Left lobe of liver (tissue), 1 donor: ENCODE data around the gene RANGRF. TPM values are rescaled to one million over a fixed set of nuclear protein-coding genes. Genes with fewer than 3 reads are reported as not detected.

ENCODE experiments used
- total RNA-seq: library from RNA; stranded (reverse); gene quantifications from one replicate; pipeline ENCODE4 v1.2.1, GENCODE V29; 2021
- donor health status: DM: no; HTN: yes; CAD: no.

RANGRF gene
- total RNA-seq, 1 donor from 2014 or later: 6.6 TPM

Other genes with a start within 250 kb of the RANGRF start
- 0.35 TPM for gene ALOX15B, start 249.6 kb upstream of the RANGRF start, total RNA-seq
- gene ALOX12B, start 201.0 kb upstream of the RANGRF start, total RNA-seq: not detected
- not detected for gene ALOXE3, start 170.2 kb upstream of the RANGRF start, total RNA-seq
- gene HES7, start 164.6 kb upstream of the RANGRF start, total RNA-seq: not detected
- 108 TPM for gene PER1, start 136.3 kb upstream of the RANGRF start, total RNA-seq
- gene VAMP2, start 125.7 kb upstream of the RANGRF start, total RNA-seq: 18.1 TPM
- gene TMEM107, start 112.3 kb upstream of the RANGRF start, total RNA-seq: 3.6 TPM
- gene BORCS6, start 98.5 kb upstream of the RANGRF start, total RNA-seq: 4.5 TPM
- gene AURKB, start 78.1 kb upstream of the RANGRF start, total RNA-seq: 0.68 TPM
- gene CTC1, start 40.6 kb upstream of the RANGRF start, total RNA-seq: 18.1 TPM
- 18.9 TPM for gene PFAS, start 39.4 kb upstream of the RANGRF start, total RNA-seq
- gene SLC25A35, start 6.7 kb downstream of the RANGRF start, total RNA-seq: 2.3 TPM
- gene ARHGEF15, start 21.6 kb downstream of the RANGRF start, total RNA-seq: 1.9 TPM
- not detected for gene ODF4, start 51.2 kb downstream of the RANGRF start, total RNA-seq
- gene RPL26, start 94.5 kb downstream of the RANGRF start, total RNA-seq: 397 TPM
- not detected for gene RNF222, start 109.2 kb downstream of the RANGRF start, total RNA-seq
- gene NDEL1, start 147.2 kb downstream of the RANGRF start, total RNA-seq: 37.5 TPM